Smooth muscle cell (in vitro differentiated cells): ENCODE results near the gene HS6ST2. TPM values are rescaled to one million over a fixed set of nuclear protein-coding genes. Genes with fewer than 3 reads are reported as not detected.

Experiments
- DNase-seq: peaks from one replicate; lab custom pipeline; 2025; ENCODE audit not compliant: unreplicated experiment; lab: John Stamatoyannopoulos, UW
- H2AFZ ChIP-seq: fragments of 200-600 bp; sonication (generic); 2 replicates; pipeline ENCODE4 v1.6.0; 2016; ENCODE audit warnings: antibody characterized with exemption, low read depth, mild to moderate bottlenecking
- H3F3A ChIP-seq: fragments of 200-600 bp; sonication (generic); 2 replicates; pipeline ENCODE4 v1.6.0; 2017; ENCODE audit warnings: antibody characterized with exemption, low read depth
- H3K27ac ChIP-seq: fragments of 200-600 bp; sonication (generic); 2 replicates; pipeline ENCODE4 v1.5.1; 2016; ENCODE audit warnings: low read depth, mild to moderate bottlenecking
- H3K27me3 ChIP-seq: fragments of 200-600 bp; sonication (generic); 2 replicates; pipeline ENCODE4 v1.6.1; 2016; ENCODE audit warnings: low read depth, mild to moderate bottlenecking
- H3K36me3 ChIP-seq: fragments of 200-600 bp; sonication (generic); 2 replicates; pipeline ENCODE4 v1.5.1; 2016; ENCODE audit warnings: low read depth
- H3K4me1 ChIP-seq: fragments of 200-600 bp; sonication (generic); 2 replicates; pipeline ENCODE4 v1.5.1; 2016; ENCODE audit warnings: low read depth
- H3K4me2 ChIP-seq: fragments of 200-600 bp; sonication (generic); 2 replicates; pipeline ENCODE4 v1.6.0; 2016; ENCODE audit warnings: mild to moderate bottlenecking
- H3K4me3 ChIP-seq: fragments of 200-600 bp; sonication (generic); 2 replicates; pipeline ENCODE4 v1.5.1; 2016; ENCODE audit warnings: mild to moderate bottlenecking
- H3K79me2 ChIP-seq: fragments of 200-600 bp; sonication (generic); 2 replicates; pipeline ENCODE4 v1.6.0; 2016; ENCODE audit warnings: low read depth, mild to moderate bottlenecking
- H3K9ac ChIP-seq: fragments of 200-600 bp; sonication (generic); 2 replicates; pipeline ENCODE4 v1.6.0; 2016; ENCODE audit warnings: low read depth
- H3K9me3 ChIP-seq: fragments of 200-600 bp; sonication (generic); replicated peaks from 2 replicates; pipeline ENCODE4 v1.5.1; 2016; ENCODE audit warnings: low read depth
- H4K20me1 ChIP-seq: fragments of 200-600 bp; sonication (generic); 2 replicates; pipeline ENCODE4 v1.6.0; 2016; ENCODE audit warnings: low read depth
- WGBS: methylation state at CpG from one replicate; pipeline ENCODE4 v1.1.7; 2016; ENCODE audit warnings: low lambda C conversion rate; 5-methylcytosine and 5-hydroxymethylcytosine counted together
- polyA plus RNA-seq: library from polyadenylated mRNA; unstranded; fragments of >200 nt; fragmentation: Nextera tagmentation; extraction: Ambion mirVana; gene quantifications from 2 replicates; pipeline ENCODE4 v1.2.1, GENCODE V29; 2016
- total RNA-seq: library from RNA; depleted of rRNA; stranded (reverse); fragments of >200 nt; gene quantifications from 2 replicates; pipeline ENCODE4 v1.2.3, GENCODE V29; 2014
- TF ChIP-seq, protein P1 (sequence below): fragments of 200-600 bp; sonication (generic); IDR thresholded peaks from 2 replicates; pipeline ENCODE4 v1.5.1; 2017; ENCODE audit warnings: borderline replicate concordance, mild to moderate bottlenecking, antibody characterized with exemption; ENCODE audit not compliant: insufficient read depth, poor library complexity, severe bottlenecking

Gene HS6ST2
- total and polyA plus RNA-seq, 2 experiments from 2014 or later: 12.7 to 13.3 TPM

GRCh38 chrX:132831336-132831973, 127.0 kb downstream of the HS6ST2 start:
- DNase-seq: no peak
- Histone ChIP-seq H3K27ac (no peak overlapping the region), H3K4me1 (no peaks in the 10 kb centered on the region), H3K9me3 (no peaks in the 10 kb centered on the region), H3K9ac (no peak overlapping the region), H3F3A (no peaks in the 10 kb centered on the region), H3K79me2 (no peaks in the 10 kb centered on the region), H3K4me3 (no peak overlapping the region), H3K27me3 (no peaks in the 10 kb centered on the region), H3K4me2 (no peak overlapping the region), H3K36me3 (no peaks in the 10 kb centered on the region), H4K20me1 (no peaks in the 10 kb centered on the region), H2AFZ (no peak overlapping the region)
- 64% methylated on average over 8 of the region's 8 CpGs for WGBS
- TF ChIP-seq, protein P1, sequence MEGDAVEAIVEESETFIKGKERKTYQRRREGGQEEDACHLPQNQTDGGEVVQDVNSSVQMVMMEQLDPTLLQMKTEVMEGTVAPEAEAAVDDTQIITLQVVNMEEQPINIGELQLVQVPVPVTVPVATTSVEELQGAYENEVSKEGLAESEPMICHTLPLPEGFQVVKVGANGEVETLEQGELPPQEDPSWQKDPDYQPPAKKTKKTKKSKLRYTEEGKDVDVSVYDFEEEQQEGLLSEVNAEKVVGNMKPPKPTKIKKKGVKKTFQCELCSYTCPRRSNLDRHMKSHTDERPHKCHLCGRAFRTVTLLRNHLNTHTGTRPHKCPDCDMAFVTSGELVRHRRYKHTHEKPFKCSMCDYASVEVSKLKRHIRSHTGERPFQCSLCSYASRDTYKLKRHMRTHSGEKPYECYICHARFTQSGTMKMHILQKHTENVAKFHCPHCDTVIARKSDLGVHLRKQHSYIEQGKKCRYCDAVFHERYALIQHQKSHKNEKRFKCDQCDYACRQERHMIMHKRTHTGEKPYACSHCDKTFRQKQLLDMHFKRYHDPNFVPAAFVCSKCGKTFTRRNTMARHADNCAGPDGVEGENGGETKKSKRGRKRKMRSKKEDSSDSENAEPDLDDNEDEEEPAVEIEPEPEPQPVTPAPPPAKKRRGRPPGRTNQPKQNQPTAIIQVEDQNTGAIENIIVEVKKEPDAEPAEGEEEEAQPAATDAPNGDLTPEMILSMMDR: no peak

DNA sequence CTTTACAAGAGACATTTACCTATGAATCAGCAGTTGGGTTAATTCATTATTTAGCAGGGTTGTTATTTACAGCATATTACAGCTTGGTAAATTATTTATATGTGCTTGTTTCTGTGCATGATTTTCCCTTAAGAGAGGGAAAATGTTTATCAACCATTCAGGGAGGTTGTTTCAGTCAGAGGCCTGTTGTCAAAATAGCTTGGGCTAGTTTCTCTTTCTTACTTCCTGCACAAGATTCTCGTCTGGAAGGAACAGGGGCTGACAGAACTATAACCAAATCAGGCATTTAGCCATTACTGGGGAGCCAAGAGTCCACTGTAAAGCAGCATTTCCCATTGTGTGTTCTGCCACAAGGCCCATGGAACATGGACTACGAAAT, 135.8 kb downstream of the HS6ST2 start:
- no peaks in the 10 kb centered on the region for H3K79me2 ChIP-seq
- DNase-seq: no peak
- H3K4me2 ChIP-seq: no peak overlapping the region
- no peaks in the 10 kb centered on the region for H3K4me1 ChIP-seq
- H3K27me3 ChIP-seq: no peaks in the 10 kb centered on the region
- no peaks in the 10 kb centered on the region for H4K20me1 ChIP-seq
- TF ChIP-seq, protein P1: no peak
- H3K9me3 ChIP-seq: no peaks in the 10 kb centered on the region
- no peak overlapping the region for H3K27ac ChIP-seq
- no peak overlapping the region for H3K9ac ChIP-seq
- no peak overlapping the region for H3K4me3 ChIP-seq
- no peaks in the 10 kb centered on the region for H3K36me3 ChIP-seq
- H3F3A ChIP-seq: no peaks in the 10 kb centered on the region
- no peak overlapping the region for H2AFZ ChIP-seq
- WGBS: 48% methylated on average over 2 of the region's 2 CpGs

DNA sequence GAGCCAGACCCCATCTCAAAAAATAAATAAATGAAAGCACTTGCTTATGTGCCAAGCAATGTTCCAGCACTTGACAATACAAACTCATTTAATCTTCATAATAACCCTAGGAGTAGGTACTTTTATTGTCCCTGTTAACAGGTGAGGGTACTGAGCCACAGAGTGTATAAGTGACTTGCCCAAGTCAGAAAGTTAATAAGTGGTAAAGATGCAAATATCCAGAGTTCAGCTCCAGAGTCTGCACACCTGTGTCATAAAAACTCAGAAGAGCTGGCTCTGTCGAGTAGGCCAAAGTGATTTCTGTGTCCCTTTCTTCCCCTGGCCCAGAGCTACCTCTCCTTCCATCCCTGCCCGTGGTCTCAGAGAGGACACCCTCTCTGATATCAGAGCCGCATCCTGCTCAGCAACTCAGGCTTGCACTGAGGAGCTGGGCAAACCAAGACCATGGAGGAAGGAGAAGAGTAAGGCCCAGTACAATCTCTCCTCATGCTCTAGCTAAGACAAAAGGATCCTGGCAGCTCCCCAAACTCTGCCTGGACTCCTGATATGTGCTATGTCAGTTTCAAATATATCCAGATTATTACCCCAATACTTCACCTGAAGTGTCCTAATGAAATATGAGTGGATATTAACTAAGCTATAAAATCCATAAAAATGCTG, 136.3 kb downstream of the HS6ST2 start:
- no peak for DNase-seq
- 75% methylated on average over 3 of the region's 3 CpGs for WGBS
- Histone ChIP-seq H3K4me2 (no peak overlapping the region), H3K9me3 (no peaks in the 10 kb centered on the region), H3K36me3 (no peaks in the 10 kb centered on the region), H2AFZ (no peak overlapping the region), H3K79me2 (no peaks in the 10 kb centered on the region), H3K4me1 (no peaks in the 10 kb centered on the region), H4K20me1 (no peaks in the 10 kb centered on the region), H3K9ac (no peak overlapping the region), H3K27ac (no peak overlapping the region), H3F3A (no peaks in the 10 kb centered on the region), H3K4me3 (no peak overlapping the region), H3K27me3 (no peaks in the 10 kb centered on the region)
- TF ChIP-seq, protein P1: no peak

GRCh38 chrX:132820675-132821074, 137.8 kb downstream of the HS6ST2 start:
- H3K36me3 ChIP-seq: no peaks in the 10 kb centered on the region
- no peak overlapping the region for H3K9ac ChIP-seq
- H3K4me1 ChIP-seq: no peaks in the 10 kb centered on the region
- WGBS: 75% methylated on average over 5 of the region's 5 CpGs
- TF ChIP-seq, protein P1: no peak
- H3K27ac ChIP-seq: no peak overlapping the region
- no peaks in the 10 kb centered on the region for H3K27me3 ChIP-seq
- no peak overlapping the region for H2AFZ ChIP-seq
- no peak overlapping the region for H3K4me3 ChIP-seq
- H4K20me1 ChIP-seq: no peaks in the 10 kb centered on the region
- no peaks in the 10 kb centered on the region for H3K9me3 ChIP-seq
- DNase-seq: no peak
- H3K79me2 ChIP-seq: no peaks in the 10 kb centered on the region
- no peak overlapping the region for H3K4me2 ChIP-seq
- no peaks in the 10 kb centered on the region for H3F3A ChIP-seq
